Measurements from ENCODE around the gene GSX1. TPM values are rescaled to one million over a fixed set of nuclear protein-coding genes. Genes with fewer than 3 reads are reported as not detected.

GSX1 gene
- total and polyA plus RNA-seq, 9 of the 15 experiments (the other 6 are each of a cell fraction or from before 2014, with no cell fraction given): not detected

GRCh38 chr13:27810009-27810408 is 17.7 kb downstream of the GSX1 start:
- FAIRE-seq: no peak
- no peak overlapping the region for H3K4me3 ChIP-seq

More at GRCh38 chr13:27810009-27810408, 17.7 kb downstream of the GSX1 start:
- Histone ChIP-seq H3K4me2 (ENCODE audit: insufficient read depth, low read length) (no peak overlapping the region), H3K79me2 (ENCODE audit: control insufficient read depth, insufficient read depth, low read length) (no peaks in the 10 kb centered on the region), H3K9ac (ENCODE audit: insufficient read depth in 1 of 2, low read depth in 2 of 2, low read length in 2 of 2) (no peak overlapping the region), H2AFZ (ENCODE audit: low read depth, low read length) (no peak overlapping the region), H3K4me1 (replicated peaks in 1 of 2; ENCODE audit: control insufficient read depth in 2 of 2, insufficient read depth in 2 of 2, low read length in 2 of 2) (no peaks in the 10 kb centered on the region), H4K20me1 (replicated peaks; ENCODE audit: control insufficient read depth, insufficient read depth, low read length) (no peaks in the 10 kb centered on the region), H3K27me3 (ENCODE audit: control insufficient read depth in 2 of 2, insufficient read depth in 2 of 2, low read length in 2 of 2) (peaks cover 0 to 34% of the 10 kb centered on the region in 2 experiments; a peak in 3 of 5 replicates), H3K36me3 (ENCODE audit: control insufficient read depth, insufficient read depth, low read length) (no peaks in the 10 kb centered on the region), H3K9me3 (replicated peaks; ENCODE audit: control insufficient read depth, insufficient read depth, low read depth, low read length) (no peaks in the 10 kb centered on the region), H3K9me1 (ENCODE audit: control insufficient read depth, insufficient read depth, low read length) (no peaks in the 10 kb centered on the region), H3K27ac (ENCODE audit: extremely low read depth, low read depth, low read length) (no peak overlapping the region)
- ChIA-PET POLR2A (no interaction called here), CTCF (ENCODE audit: low intra/inter-chr PET ratio) (no interaction called here)
- in situ Hi-C loops (cut with MboI): no loop called here
- no peak for ATAC-seq
- DNase-seq (ENCODE audit: extremely low read depth in 1 of 4, low spot score in 3 of 4): no peak
- TF ChIP-seq ZNF311 (CRISPR knock-in tag; IDR thresholded peaks at IDR 0.05): no peak
- peak; percentile 46 for TF ChIP-seq ZNF316 (IDR thresholded peaks at IDR 0.05)
- TF ChIP-seq MTA1 (IDR thresholded peaks at IDR 0.05; ENCODE audit: borderline replicate concordance): no peak
- TF ChIP-seq C11orf30 (IDR thresholded peaks at IDR 0.05; ENCODE audit: low read depth): peak; percentile 26
- no peak for TF ChIP-seq KDM4B (IDR thresholded peaks at IDR 0.05; ENCODE audit: borderline replicate concordance in 2 of 2, low read depth in 1 of 2)
- no peak for TF ChIP-seq HEY1 (CRISPR knock-in tag; IDR thresholded peaks at IDR 0.05; ENCODE audit: borderline replicate concordance)
- TF ChIP-seq RNF219 (CRISPR knock-in tag; IDR thresholded peaks at IDR 0.05): no peak
- 0% methylated on average over 7 of the region's 7 CpGs for WGBS (ENCODE audit: insufficient coverage, low coverage, missing lambda C conversion rate)
- intact Hi-C loops (cut with micrococcal nuclease): no loop called here
- no TSS peak for BruUV-seq (replicated peaks)

All from K562 (cell line).